KMS-11 (cell line): ENCODE data around the gene PPP2R5B.
A peak's percentile ranks its signal among the peaks of the same experiment; 100 is the strongest.

Experiments used
- H2AFZ ChIP-seq: fragments of 200-600 bp; sonication (generic); 2 replicates; pipeline ENCODE4 v1.6.1; 2016; ENCODE audit warnings: antibody characterized with exemption, mixed run types, low read depth
- H3K27ac ChIP-seq: fragments of 200-600 bp; sonication (generic); 2 replicates; pipeline ENCODE4 v1.6.1; 2016; ENCODE audit warnings: mild to moderate bottlenecking, mixed run types
- H3K27me3 ChIP-seq: fragments of 200-600 bp; sonication (generic); 2 replicates; pipeline ENCODE4 v1.6.1; 2017; ENCODE audit warnings: mild to moderate bottlenecking, low read depth, mixed run types, moderate library complexity; ENCODE audit not compliant: insufficient read depth
- H3K36me3 ChIP-seq: fragments of 200-600 bp; sonication (generic); 2 replicates; pipeline ENCODE4 v1.6.1; 2017; ENCODE audit warnings: mild to moderate bottlenecking, mixed run types; ENCODE audit not compliant: insufficient read depth
- H3K4me1 ChIP-seq: fragments of 200-600 bp; sonication (generic); 2 replicates; pipeline ENCODE4 v1.6.1; 2016; ENCODE audit warnings: mild to moderate bottlenecking, low read depth, mixed run types; ENCODE audit not compliant: poor library complexity, severe bottlenecking
- H3K4me2 ChIP-seq: fragments of 200-600 bp; sonication (generic); 2 replicates; pipeline ENCODE4 v1.7.0; 2016; ENCODE audit warnings: mild to moderate bottlenecking, mixed run types
- H3K4me3 ChIP-seq: fragments of 200-600 bp; sonication (generic); IDR thresholded peaks from 2 replicates; pipeline ENCODE4 v1.6.1; 2017; ENCODE audit warnings: low read depth, low read length, mixed read lengths; ENCODE audit not compliant: insufficient read depth
- H3K79me2 ChIP-seq: fragments of 200-600 bp; sonication (generic); 2 replicates; pipeline ENCODE4 v1.6.1; 2016; ENCODE audit warnings: low read depth, mixed run types; ENCODE audit not compliant: insufficient read depth
- H3K9ac ChIP-seq: fragments of 200-600 bp; sonication (generic); 2 replicates; pipeline ENCODE4 v1.6.1; 2016; ENCODE audit warnings: mild to moderate bottlenecking, mixed run types
- H4K20me1 ChIP-seq: fragments of 200-600 bp; sonication (generic); 2 replicates; pipeline ENCODE4 v1.6.1; 2016; ENCODE audit warnings: mild to moderate bottlenecking, mixed run types; ENCODE audit not compliant: insufficient read depth
- TF ChIP-seq, protein P1 (sequence below): fragments of 200-600 bp; sonication (generic); conservative IDR thresholded peaks from 2 replicates; pipeline ENCODE4 v1.6.1; 2017; ENCODE audit warnings: low read depth, mild to moderate bottlenecking, antibody characterized with exemption, low read length, moderate library complexity, mixed read lengths

PPP2R5B gene

DNA sequence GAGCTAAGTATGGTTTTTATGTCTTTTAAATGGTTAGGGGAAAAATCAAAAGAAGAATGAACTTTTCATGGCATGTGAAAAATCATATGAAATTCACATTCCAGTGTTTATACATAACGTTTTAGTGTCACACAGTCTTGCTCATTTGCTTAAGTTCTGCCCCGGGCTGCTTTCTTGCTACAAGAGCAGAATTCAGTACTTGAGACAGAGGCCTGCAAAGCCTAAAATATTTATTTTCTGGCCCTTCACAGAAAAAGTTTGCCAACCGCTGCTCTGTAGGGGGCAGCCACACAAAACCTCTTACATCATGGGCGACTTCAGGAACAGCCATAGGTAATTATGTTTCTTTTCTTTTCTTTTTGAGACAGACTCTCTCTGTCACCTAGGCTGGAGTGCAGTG lies 6.5 kb upstream of the PPP2R5B start:
- Histone ChIP-seq H3K4me1 (peaks cover 25% of the 10 kb centered on the region), H3K27ac (no peak overlapping the region), H3K4me3 (no peak overlapping the region), H3K9ac (no peak overlapping the region; the same call in 1 of the 2 replicates), H2AFZ (peak overlapping the region; percentile 54), H3K36me3 (no peaks in the 10 kb centered on the region), H3K4me2 (peak overlapping the region; percentile 88), H3K27me3 (no peaks in the 10 kb centered on the region), H4K20me1 (no peaks in the 10 kb centered on the region), H3K79me2 (no peaks in the 10 kb centered on the region)
- TF ChIP-seq, protein P1, sequence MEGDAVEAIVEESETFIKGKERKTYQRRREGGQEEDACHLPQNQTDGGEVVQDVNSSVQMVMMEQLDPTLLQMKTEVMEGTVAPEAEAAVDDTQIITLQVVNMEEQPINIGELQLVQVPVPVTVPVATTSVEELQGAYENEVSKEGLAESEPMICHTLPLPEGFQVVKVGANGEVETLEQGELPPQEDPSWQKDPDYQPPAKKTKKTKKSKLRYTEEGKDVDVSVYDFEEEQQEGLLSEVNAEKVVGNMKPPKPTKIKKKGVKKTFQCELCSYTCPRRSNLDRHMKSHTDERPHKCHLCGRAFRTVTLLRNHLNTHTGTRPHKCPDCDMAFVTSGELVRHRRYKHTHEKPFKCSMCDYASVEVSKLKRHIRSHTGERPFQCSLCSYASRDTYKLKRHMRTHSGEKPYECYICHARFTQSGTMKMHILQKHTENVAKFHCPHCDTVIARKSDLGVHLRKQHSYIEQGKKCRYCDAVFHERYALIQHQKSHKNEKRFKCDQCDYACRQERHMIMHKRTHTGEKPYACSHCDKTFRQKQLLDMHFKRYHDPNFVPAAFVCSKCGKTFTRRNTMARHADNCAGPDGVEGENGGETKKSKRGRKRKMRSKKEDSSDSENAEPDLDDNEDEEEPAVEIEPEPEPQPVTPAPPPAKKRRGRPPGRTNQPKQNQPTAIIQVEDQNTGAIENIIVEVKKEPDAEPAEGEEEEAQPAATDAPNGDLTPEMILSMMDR: no peak; the same call in 1 of the 2 replicates

DNA sequence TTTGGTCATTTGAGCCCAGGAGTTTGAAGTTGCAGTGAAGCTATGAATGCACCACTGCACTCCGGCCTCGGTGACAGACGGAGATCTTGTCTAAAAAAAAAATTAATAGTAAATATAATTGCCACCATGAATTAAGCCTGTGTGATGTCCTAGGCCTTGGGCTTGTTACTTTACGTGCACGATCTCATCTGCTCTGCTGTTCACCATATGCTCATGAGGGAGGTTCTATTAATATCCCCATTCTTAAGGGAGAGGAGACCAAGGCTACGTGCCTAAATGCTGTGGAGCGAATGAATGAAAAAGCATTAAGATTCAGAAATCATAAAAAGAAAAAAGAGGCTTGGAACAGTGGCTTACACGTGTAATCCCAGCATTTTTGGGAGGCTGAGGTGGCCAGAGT lies 4.9 kb upstream of the PPP2R5B start:
- TF ChIP-seq, protein P1: no peak
- Histone ChIP-seq H3K27ac (no peak overlapping the region), H4K20me1 (no peaks in the 10 kb centered on the region), H3K27me3 (no peaks in the 10 kb centered on the region), H2AFZ (no peak overlapping the region), H3K4me3 (no peak overlapping the region), H3K4me1 (peaks cover 31% of the 10 kb centered on the region), H3K4me2 (no peak overlapping the region), H3K9ac (no peak overlapping the region), H3K79me2 (no peaks in the 10 kb centered on the region), H3K36me3 (no peaks in the 10 kb centered on the region)

DNA sequence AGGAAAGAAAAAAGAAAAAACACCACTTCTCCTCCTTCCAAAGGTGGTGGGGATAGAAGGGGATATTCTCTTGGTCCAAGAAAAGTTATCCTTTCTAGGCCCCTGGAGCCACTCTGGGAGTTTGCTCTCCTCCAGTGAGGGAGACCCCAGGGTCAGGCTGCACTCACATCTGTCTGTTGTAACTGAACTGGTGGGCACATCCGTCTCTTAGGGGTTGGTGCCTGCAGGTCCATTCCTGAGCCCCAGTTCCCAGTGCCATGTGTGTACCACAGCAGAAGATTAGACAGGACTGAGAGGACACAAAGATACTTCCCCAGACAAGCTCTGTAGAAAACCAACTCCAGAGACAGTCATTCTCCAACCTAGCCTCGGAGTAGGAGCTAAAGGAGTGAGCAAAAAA lies 4.4 kb upstream of the PPP2R5B start:
- Histone ChIP-seq H3K79me2 (no peaks in the 10 kb centered on the region), H3K9ac (no peak overlapping the region), H3K27me3 (no peaks in the 10 kb centered on the region), H3K36me3 (no peaks in the 10 kb centered on the region), H3K27ac (no peak overlapping the region), H2AFZ (no peak overlapping the region), H4K20me1 (no peaks in the 10 kb centered on the region), H3K4me1 (peaks cover 31% of the 10 kb centered on the region), H3K4me2 (no peak overlapping the region), H3K4me3 (no peak overlapping the region)
- TF ChIP-seq, protein P1: no peak

DNA sequence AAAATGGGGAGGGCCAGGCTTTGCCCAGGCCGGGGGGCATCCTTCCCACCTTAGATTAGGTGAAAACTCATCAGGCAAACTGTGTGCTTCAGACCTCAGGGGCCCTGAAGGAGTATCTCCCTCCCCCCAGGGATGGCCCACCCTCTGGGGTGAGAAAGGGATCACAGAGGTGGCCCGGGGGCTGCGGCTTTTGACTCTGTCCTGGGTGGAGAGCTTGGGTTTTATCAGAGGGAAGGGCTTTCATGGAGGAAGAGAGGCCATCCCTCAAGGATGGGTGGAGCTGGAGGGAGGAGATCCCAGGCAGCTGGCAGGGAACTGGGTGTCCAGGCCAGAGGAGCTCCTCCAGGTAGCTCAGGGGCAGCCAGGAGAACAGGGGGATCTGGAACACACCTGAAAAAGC lies 3.1 kb upstream of the PPP2R5B start:
- Histone ChIP-seq H3K36me3 (no peaks in the 10 kb centered on the region), H4K20me1 (no peaks in the 10 kb centered on the region), H3K27ac (no peak overlapping the region), H3K79me2 (no peaks in the 10 kb centered on the region), H3K4me3 (no peak overlapping the region), H3K4me2 (no peak overlapping the region), H3K27me3 (no peaks in the 10 kb centered on the region), H3K4me1 (peaks cover 25% of the 10 kb centered on the region), H2AFZ (no peak overlapping the region), H3K9ac (no peak overlapping the region)
- TF ChIP-seq, protein P1: no peak
